ENCODE measurements around the gene SIGMAR1. TPM values are rescaled to one million over a fixed set of nuclear protein-coding genes. Genes with fewer than 3 reads are reported as not detected.
A peak's percentile ranks its signal among the peaks of the same experiment; 100 is the strongest.

SIGMAR1 gene
- polyA plus RNA-seq (2013), result 31.0 and 33.6 TPM in 2 replicates

GRCh38 chr9:34637356-34638137, at the start of gene SIGMAR1:
Gene SIGMAR1, minus strand, starts transcription at chr9:34637787. Its CDS starts 90 bp downstream, at chr9:34637697.
- Histone ChIP-seq H3K9me3 (ENCODE audit: insufficient read depth, low read depth, low read length) (no peaks in the 10 kb centered on the region), H3K27ac (ENCODE audit: low read depth, low read length) (peak within 1 kb of the TSS; percentile 15), H3K79me1 (ENCODE audit: low read length) (peaks cover 9% of the 10 kb centered on the region), H2AK5ac (ENCODE audit: low read length) (no peak within 1 kb of the TSS), H4K91ac (ENCODE audit: low read depth, low read length) (peak within 1 kb of the TSS; percentile 50), H3K79me2 (ENCODE audit: control insufficient read depth, insufficient read depth, low read length, poor library complexity) (peaks cover 4% of the 10 kb centered on the region), H4K8ac (ENCODE audit: low read depth, low read length) (peak within 1 kb of the TSS; percentile 88), H4K12ac (ENCODE audit: low read depth, low read length) (peak within 1 kb of the TSS; percentile 38), H3K9ac (ENCODE audit: low read length) (peak within 1 kb of the TSS; percentile 88), H2BK12ac (ENCODE audit: low read length) (peak within 1 kb of the TSS; percentile 20), H3K36me3 (ENCODE audit: control insufficient read depth in 1 of 2, insufficient read depth in 2 of 2, low read length in 2 of 2) (peaks cover 3 to 6% of the 10 kb centered on the region in 2 experiments), H2BK5ac (ENCODE audit: low read depth, low read length, poor library complexity) (peak within 1 kb of the TSS; percentile 9), H3K23ac (ENCODE audit: low read length) (no peak within 1 kb of the TSS), H3K4ac (ENCODE audit: low read depth, low read length) (peak within 1 kb of the TSS; percentile 25), H3K4me3 (ENCODE audit: low read depth, low read length) (peak within 1 kb of the TSS; percentile 85), H3K18ac (ENCODE audit: low read length) (peak within 1 kb of the TSS; percentile 65), H3K4me2 (ENCODE audit: low read length) (peak within 1 kb of the TSS; percentile 95), H3K4me1 (ENCODE audit: control insufficient read depth in 1 of 2, insufficient read depth in 2 of 2, low read length in 2 of 2) (peaks cover 10 to 15% of the 10 kb centered on the region in 2 experiments), H3K27me3 (ENCODE audit: insufficient read depth, low read length) (no peaks in the 10 kb centered on the region), H2AFZ (ENCODE audit: insufficient read depth, low read length, poor library complexity) (peak within 1 kb of the TSS; percentile 77), H2BK120ac (ENCODE audit: insufficient read depth, low read length, poor library complexity) (peak within 1 kb of the TSS; percentile 48), H3K14ac (ENCODE audit: low read length) (peak within 1 kb of the TSS; percentile 70)
- no CpG with 5 or more reads among the region's 74 CpGs for WGBS (ENCODE audit: extremely low coverage, insufficient coverage, insufficient read length)
- DNase-seq, result peak; percentile 81 to 95

DNA sequence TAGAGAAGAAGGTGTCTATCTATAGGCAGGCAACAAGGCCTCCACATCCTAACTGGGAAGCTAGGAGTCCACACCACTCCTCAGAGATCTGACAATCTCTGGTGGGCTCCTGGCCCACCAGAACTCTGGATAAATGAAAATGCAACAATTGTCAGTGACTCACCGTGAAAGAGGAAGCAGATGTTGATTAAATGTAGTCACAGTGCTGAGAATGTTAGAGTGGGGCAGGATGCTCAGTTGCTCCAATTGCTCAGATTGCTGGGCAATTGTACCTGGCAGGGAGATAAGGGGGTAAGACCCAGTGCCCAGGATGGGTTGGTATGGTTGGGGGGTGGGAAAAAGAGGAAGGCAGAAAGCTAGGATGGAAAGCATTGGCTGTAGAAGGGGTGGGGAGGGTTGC, 49.1 kb upstream of the SIGMAR1 start:
- no peaks in the 10 kb centered on the region for H3K79me1 ChIP-seq (ENCODE audit: low read length)
- no peak overlapping the region for H3K4me2 ChIP-seq (ENCODE audit: low read length)
- H3K27me3 ChIP-seq (ENCODE audit: insufficient read depth, low read length), result no peaks in the 10 kb centered on the region
- H3K36me3 ChIP-seq (ENCODE audit: control insufficient read depth in 1 of 2, insufficient read depth in 2 of 2, low read length in 2 of 2), result no peaks in the 10 kb centered on the region
- no peak overlapping the region for H3K23ac ChIP-seq (ENCODE audit: low read length)
- H3K79me2 ChIP-seq (ENCODE audit: control insufficient read depth, insufficient read depth, low read length, poor library complexity), result no peaks in the 10 kb centered on the region
- H2AK5ac ChIP-seq (ENCODE audit: low read length), result no peak overlapping the region
- no peak overlapping the region for H3K18ac ChIP-seq (ENCODE audit: low read length)
- H3K9me3 ChIP-seq (ENCODE audit: insufficient read depth, low read depth, low read length), result no peaks in the 10 kb centered on the region
- no peak overlapping the region for H2AFZ ChIP-seq (ENCODE audit: insufficient read depth, low read length, poor library complexity)
- H2BK5ac ChIP-seq (ENCODE audit: low read depth, low read length, poor library complexity), result no peak overlapping the region
- H2BK120ac ChIP-seq (ENCODE audit: insufficient read depth, low read length, poor library complexity), result no peak overlapping the region
- DNase-seq, result no peak
- no peak overlapping the region for H4K8ac ChIP-seq (ENCODE audit: low read depth, low read length)
- no peak overlapping the region for H3K27ac ChIP-seq (ENCODE audit: low read depth, low read length)
- H3K14ac ChIP-seq (ENCODE audit: low read length), result no peak overlapping the region
- H3K4ac ChIP-seq (ENCODE audit: low read depth, low read length), result no peak overlapping the region
- H4K91ac ChIP-seq (ENCODE audit: low read depth, low read length), result no peak overlapping the region
- no peak overlapping the region for H2BK12ac ChIP-seq (ENCODE audit: low read length)
- H3K9ac ChIP-seq (ENCODE audit: low read length), result no peak overlapping the region
- peaks cover 2 to 4% of the 10 kb centered on the region in 2 experiments for H3K4me1 ChIP-seq (ENCODE audit: control insufficient read depth in 1 of 2, insufficient read depth in 2 of 2, low read length in 2 of 2)
- WGBS (ENCODE audit: extremely low coverage, insufficient coverage, insufficient read length), result no CpG with 5 or more reads among the region's 1 CpG
- no peak overlapping the region for H4K12ac ChIP-seq (ENCODE audit: low read depth, low read length)
- H3K4me3 ChIP-seq (ENCODE audit: low read depth, low read length), result no peak overlapping the region

DNA sequence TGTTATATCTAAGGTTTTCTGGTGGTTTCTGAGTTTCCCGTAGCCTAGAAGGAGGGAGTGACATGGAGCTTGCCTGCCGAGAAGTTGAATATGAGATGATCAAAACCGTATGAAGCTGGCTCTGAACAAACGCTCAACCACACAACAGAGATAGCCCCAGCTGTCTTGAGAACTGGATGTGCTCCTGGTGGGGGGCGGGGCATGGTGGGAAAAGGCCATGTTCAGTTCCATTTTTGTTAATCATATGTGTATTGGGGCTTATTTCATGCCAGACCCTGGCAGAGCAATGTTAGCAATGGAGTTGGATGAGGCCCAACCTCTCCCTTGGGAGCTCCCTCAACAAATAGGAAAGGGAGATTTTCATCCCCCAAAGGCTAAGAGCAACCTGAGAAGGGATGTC, 48.6 kb upstream of the SIGMAR1 start:
- no peak for DNase-seq
- Histone ChIP-seq H2BK120ac (ENCODE audit: insufficient read depth, low read length, poor library complexity) (no peak overlapping the region), H3K4ac (ENCODE audit: low read depth, low read length) (no peak overlapping the region), H3K4me2 (ENCODE audit: low read length) (no peak overlapping the region), H3K27me3 (ENCODE audit: insufficient read depth, low read length) (no peaks in the 10 kb centered on the region), H3K36me3 (ENCODE audit: control insufficient read depth in 1 of 2, insufficient read depth in 2 of 2, low read length in 2 of 2) (no peaks in the 10 kb centered on the region), H2BK5ac (ENCODE audit: low read depth, low read length, poor library complexity) (no peak overlapping the region), H3K9ac (ENCODE audit: low read length) (no peak overlapping the region), H3K4me1 (ENCODE audit: control insufficient read depth in 1 of 2, insufficient read depth in 2 of 2, low read length in 2 of 2) (peaks cover 2 to 4% of the 10 kb centered on the region in 2 experiments), H4K91ac (ENCODE audit: low read depth, low read length) (no peak overlapping the region), H2BK12ac (ENCODE audit: low read length) (no peak overlapping the region), H3K18ac (ENCODE audit: low read length) (no peak overlapping the region), H3K79me1 (ENCODE audit: low read length) (no peaks in the 10 kb centered on the region), H3K27ac (ENCODE audit: low read depth, low read length) (no peak overlapping the region), H3K9me3 (ENCODE audit: insufficient read depth, low read depth, low read length) (no peaks in the 10 kb centered on the region), H3K79me2 (ENCODE audit: control insufficient read depth, insufficient read depth, low read length, poor library complexity) (no peaks in the 10 kb centered on the region), H2AFZ (ENCODE audit: insufficient read depth, low read length, poor library complexity) (no peak overlapping the region), H4K12ac (ENCODE audit: low read depth, low read length) (no peak overlapping the region), H3K23ac (ENCODE audit: low read length) (no peak overlapping the region), H2AK5ac (ENCODE audit: low read length) (no peak overlapping the region), H4K8ac (ENCODE audit: low read depth, low read length) (no peak overlapping the region), H3K4me3 (ENCODE audit: low read depth, low read length) (no peak overlapping the region), H3K14ac (ENCODE audit: low read length) (no peak overlapping the region)
- WGBS (ENCODE audit: extremely low coverage, insufficient coverage, insufficient read length), result no CpG with 5 or more reads among the region's 5 CpGs

GRCh38 chr9:34685591-34685990, 48.0 kb upstream of the SIGMAR1 start:
- Histone ChIP-seq H3K18ac (ENCODE audit: low read length) (no peak overlapping the region), H2BK120ac (ENCODE audit: insufficient read depth, low read length, poor library complexity) (no peak overlapping the region), H3K23ac (ENCODE audit: low read length) (no peak overlapping the region), H2AK5ac (ENCODE audit: low read length) (no peak overlapping the region), H3K4me3 (ENCODE audit: low read depth, low read length) (no peak overlapping the region), H3K4ac (ENCODE audit: low read depth, low read length) (no peak overlapping the region), H2BK5ac (ENCODE audit: low read depth, low read length, poor library complexity) (no peak overlapping the region), H4K8ac (ENCODE audit: low read depth, low read length) (no peak overlapping the region), H4K12ac (ENCODE audit: low read depth, low read length) (no peak overlapping the region), H3K4me2 (ENCODE audit: low read length) (no peak overlapping the region), H3K27me3 (ENCODE audit: insufficient read depth, low read length) (no peaks in the 10 kb centered on the region), H2AFZ (ENCODE audit: insufficient read depth, low read length, poor library complexity) (no peak overlapping the region), H3K4me1 (ENCODE audit: control insufficient read depth in 1 of 2, insufficient read depth in 2 of 2, low read length in 2 of 2) (peaks cover 2 to 4% of the 10 kb centered on the region in 2 experiments), H3K14ac (ENCODE audit: low read length) (no peak overlapping the region), H3K27ac (ENCODE audit: low read depth, low read length) (no peak overlapping the region), H2BK12ac (ENCODE audit: low read length) (no peak overlapping the region), H3K9me3 (ENCODE audit: insufficient read depth, low read depth, low read length) (no peaks in the 10 kb centered on the region), H3K9ac (ENCODE audit: low read length) (no peak overlapping the region), H4K91ac (ENCODE audit: low read depth, low read length) (no peak overlapping the region), H3K79me2 (ENCODE audit: control insufficient read depth, insufficient read depth, low read length, poor library complexity) (no peaks in the 10 kb centered on the region), H3K36me3 (ENCODE audit: control insufficient read depth in 1 of 2, insufficient read depth in 2 of 2, low read length in 2 of 2) (no peaks in the 10 kb centered on the region), H3K79me1 (ENCODE audit: low read length) (no peaks in the 10 kb centered on the region)
- peak; percentile 28 to 57 for DNase-seq
- WGBS (ENCODE audit: extremely low coverage, insufficient coverage, insufficient read length), result no CpG with 5 or more reads among the region's 4 CpGs

Data from trophoblast cell (in vitro differentiated cells and primary cell).